HepG2 (cell line): ENCODE measurements around the gene SLC22A23. TPM values are rescaled to one million over a fixed set of nuclear protein-coding genes. Genes with fewer than 3 reads are reported as not detected.

Experiments used
- ATAC-seq: fragments of 200-7000 bp; cut with Tn5 transposase; 3 replicates; pipeline ENCODE4 v1.9.1; 2020; ENCODE audit warnings: mild to moderate bottlenecking, moderate library complexity
- BruUV-seq: library from RNA; stranded (reverse); fragments of 400-500 nt; replicated peaks from 2 replicates; lab custom pipeline; 2021; lab: Mats Ljungman, UMichigan
- CTCF ChIA-PET: fragments of 300-600 bp; formaldehyde crosslinking; extraction: SDS; loops from one replicate; lab custom pipeline; 2021; ENCODE audit warnings: low total read pairs, inconsistent platforms, low intra/inter-chr PET ratio; lab: Yijun Ruan, JAX
- POLR2A ChIA-PET: fragments of 350-600 bp; sonication (Branson Sonifier 250); formaldehyde crosslinking; loops from one replicate; lab custom pipeline; 2020; ENCODE audit warnings: antibody characterized with exemption, inconsistent platforms; lab: Yijun Ruan, JAX
- DNase-seq: peaks from one replicate; pipeline ENCODE4 v3.0.0-alpha.2; 2015; ENCODE audit warnings: low spot score
- FAIRE-seq: peaks from 3 replicates; lab custom pipeline; 2011; peaks lifted over from hg19 to GRCh38; lab: Jason Lieb, UNC
- H2AFZ ChIP-seq: one replicate; pipeline ENCODE4 v1.6.1; 2011; ENCODE audit warnings: low read length, inconsistent platforms
- H3K27ac ChIP-seq: fragments of 300-600 bp; 3 replicates; pipeline ENCODE4 v1.8.0; 2011; ENCODE audit warnings: mixed run types, mild to moderate bottlenecking, mixed read lengths, low read length, inconsistent platforms; ENCODE audit not compliant: insufficient read depth; ENCODE audit errors: extremely low read length
- H3K27me3 ChIP-seq, 2 experiments: fragments of 200-600 bp in 1 of 2; 2 replicates in 1 of 2; 3 replicates in 1 of 2; pipeline versions ENCODE4 v1.6.0 to v1.8.0; 2011; ENCODE audit warnings: low read length in 2 of 2, mild to moderate bottlenecking in 2 of 2, moderate library complexity in 2 of 2, inconsistent platforms in 1 of 2; ENCODE audit not compliant: insufficient read depth in 2 of 2, control insufficient read depth in 1 of 2
- H3K36me3 ChIP-seq, 2 experiments: fragments of 200-600 bp in 1 of 2; replicated peaks in 1 of 2; 2 replicates in 1 of 2; 3 replicates in 1 of 2; pipeline versions ENCODE4 v1.5.1 to v1.8.0; 2011; ENCODE audit warnings: low read length in 2 of 2, inconsistent platforms in 1 of 2; ENCODE audit not compliant: insufficient read depth in 2 of 2, control insufficient read depth in 1 of 2
- H3K4me1 ChIP-seq: 2 replicates; pipeline ENCODE4 v1.5.1; 2012; ENCODE audit warnings: low read length, inconsistent platforms; ENCODE audit not compliant: insufficient read depth
- H3K4me2 ChIP-seq: 2 replicates; pipeline ENCODE4 v1.6.0; 2011; ENCODE audit warnings: low read depth, low read length, inconsistent platforms
- H3K4me3 ChIP-seq, 3 experiments: fragments of 200-600 bp in 1 of 3; sonication (generic), shearing (Covaris generic) in 1 of 3; replicated peaks in 1 of 3; 2 replicates each; pipeline ENCODE4 v1.5.1; 2011 to 2016; ENCODE audit warnings: low read length in 3 of 3, inconsistent platforms in 2 of 3, low read depth in 2 of 3, mild to moderate bottlenecking in 2 of 3, control low read depth in 1 of 3, mixed read lengths in 1 of 3; ENCODE audit not compliant: insufficient read depth in 1 of 3
- H3K79me2 ChIP-seq: one replicate; pipeline ENCODE4 v1.6.1; 2011; ENCODE audit warnings: low read length, inconsistent platforms; ENCODE audit not compliant: insufficient read depth
- H3K9ac ChIP-seq: 2 replicates; pipeline ENCODE4 v1.6.0; 2011; ENCODE audit warnings: mild to moderate bottlenecking, low read depth, low read length, inconsistent platforms; ENCODE audit not compliant: insufficient read depth
- H3K9me3 ChIP-seq: 2 replicates; pipeline ENCODE4 v1.5.1; 2012; ENCODE audit warnings: mild to moderate bottlenecking, low read length
- H4K20me1 ChIP-seq: 2 replicates; pipeline ENCODE4 v1.6.0; 2011; ENCODE audit warnings: inconsistent platforms, mild to moderate bottlenecking, low read length, moderate library complexity; ENCODE audit not compliant: insufficient read depth
- GMEB1 ChIP-seq: sonication (generic); formaldehyde crosslinking; IDR thresholded peaks from 2 replicates; pipeline ENCODE4 v1.5.1; 2020; ENCODE audit warnings: missing genetic modification reagents, mild to moderate bottlenecking, borderline replicate concordance
- ZBTB1 ChIP-seq: sonication (generic); formaldehyde crosslinking; IDR thresholded peaks from 2 replicates; pipeline ENCODE4 v1.4.0; 2020; ENCODE audit warnings: missing genetic modification reagents, borderline replicate concordance
- ZNF335 ChIP-seq: sonication (generic); formaldehyde crosslinking; IDR thresholded peaks from 2 replicates; pipeline ENCODE4 v1.4.0; 2020; ENCODE audit warnings: missing genetic modification reagents
- WGBS: methylation state at CpG from one replicate; pipeline ENCODE4 v1.1.6; 2017; ENCODE audit warnings: low lambda C conversion rate; 5-methylcytosine and 5-hydroxymethylcytosine counted together
- in situ Hi-C: cut with HindIII; loops from 2 replicates; pipeline ENCODE4 v1.10.0; 2017; ENCODE audit warnings: low pct_unique_long_range_greater_than_20kb; ENCODE audit not compliant: extremely low pct_ligation_motif_present
- intact Hi-C: fragments of 100-400 bp; cut with micrococcal nuclease; formaldehyde crosslinking; loops from one replicate; pipeline ENCODE4 v1.10.0; 2022; ENCODE audit not compliant: unreplicated experiment
- polyA plus RNA-seq, 8 experiments: library from polyadenylated mRNA; depleted of rRNA in 3 of 8; stranded (reverse) in 7 of 8; unstranded in 1 of 8; fragments of >200 nt; fragmentation: Illumina TruSeq in 4 of 8; extraction: Trizol in 4 of 8; gene quantifications; 2 replicates each; pipeline versions ENCODE4 v1.2.1 to v1.2.3, GENCODE V29; 2011 to 2016; ENCODE audit warnings: low read depth in 4 of 8, missing spikeins in 1 of 8, mixed read lengths in 1 of 8; ENCODE audit not compliant: insufficient read depth in 1 of 8
- total RNA-seq, 5 experiments: library from RNA; depleted of rRNA; stranded (reverse); fragments of >200 nt; fragmentation: Illumina TruSeq; extraction: Trizol; gene quantifications; 2 replicates each; pipeline ENCODE4 v1.2.3, GENCODE V29; 2016; ENCODE audit warnings: low read depth in 1 of 5
- TF ChIP-seq, protein P1 (sequence below): sonication (generic); formaldehyde crosslinking; IDR thresholded peaks from 2 replicates; pipeline ENCODE4 v1.5.1; 2020; ENCODE audit warnings: mild to moderate bottlenecking, missing genetic modification reagents, moderate library complexity

Gene SLC22A23
- total and polyA plus RNA-seq, 2 of the 13 experiments (the other 11 are each of a cell fraction or from before 2014, with no cell fraction given), result 11.8 to 17.5 TPM

GRCh38 chr6:3334555-3334954 lies 122.3 kb downstream of the SLC22A23 start:
- no peak for DNase-seq
- CTCF ChIA-PET, result no interaction called here
- 86% methylated on average over 8 of the region's 8 CpGs for WGBS
- Histone ChIP-seq H2AFZ (no peak overlapping the region), H3K4me3 (no peak overlapping the region)
- no peak for TF ChIP-seq GMEB1 (CRISPR knock-in tag)
- TF ChIP-seq, protein P1, sequence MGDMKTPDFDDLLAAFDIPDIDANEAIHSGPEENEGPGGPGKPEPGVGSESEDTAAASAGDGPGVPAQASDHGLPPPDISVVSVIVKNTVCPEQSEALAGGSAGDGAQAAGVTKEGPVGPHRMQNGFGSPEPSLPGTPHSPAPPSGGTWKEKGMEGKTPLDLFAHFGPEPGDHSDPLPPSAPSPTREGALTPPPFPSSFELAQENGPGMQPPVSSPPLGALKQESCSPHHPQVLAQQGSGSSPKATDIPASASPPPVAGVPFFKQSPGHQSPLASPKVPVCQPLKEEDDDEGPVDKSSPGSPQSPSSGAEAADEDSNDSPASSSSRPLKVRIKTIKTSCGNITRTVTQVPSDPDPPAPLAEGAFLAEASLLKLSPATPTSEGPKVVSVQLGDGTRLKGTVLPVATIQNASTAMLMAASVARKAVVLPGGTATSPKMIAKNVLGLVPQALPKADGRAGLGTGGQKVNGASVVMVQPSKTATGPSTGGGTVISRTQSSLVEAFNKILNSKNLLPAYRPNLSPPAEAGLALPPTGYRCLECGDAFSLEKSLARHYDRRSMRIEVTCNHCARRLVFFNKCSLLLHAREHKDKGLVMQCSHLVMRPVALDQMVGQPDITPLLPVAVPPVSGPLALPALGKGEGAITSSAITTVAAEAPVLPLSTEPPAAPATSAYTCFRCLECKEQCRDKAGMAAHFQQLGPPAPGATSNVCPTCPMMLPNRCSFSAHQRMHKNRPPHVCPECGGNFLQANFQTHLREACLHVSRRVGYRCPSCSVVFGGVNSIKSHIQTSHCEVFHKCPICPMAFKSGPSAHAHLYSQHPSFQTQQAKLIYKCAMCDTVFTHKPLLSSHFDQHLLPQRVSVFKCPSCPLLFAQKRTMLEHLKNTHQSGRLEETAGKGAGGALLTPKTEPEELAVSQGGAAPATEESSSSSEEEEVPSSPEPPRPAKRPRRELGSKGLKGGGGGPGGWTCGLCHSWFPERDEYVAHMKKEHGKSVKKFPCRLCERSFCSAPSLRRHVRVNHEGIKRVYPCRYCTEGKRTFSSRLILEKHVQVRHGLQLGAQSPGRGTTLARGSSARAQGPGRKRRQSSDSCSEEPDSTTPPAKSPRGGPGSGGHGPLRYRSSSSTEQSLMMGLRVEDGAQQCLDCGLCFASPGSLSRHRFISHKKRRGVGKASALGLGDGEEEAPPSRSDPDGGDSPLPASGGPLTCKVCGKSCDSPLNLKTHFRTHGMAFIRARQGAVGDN (CRISPR knock-in tag), result peak; percentile 26; the same call in 1 of the 2 replicates
- no peak for TF ChIP-seq ZNF335 (CRISPR knock-in tag)
- no peak for TF ChIP-seq ZBTB1
- TF ChIP-seq, all 625 proteins: peak for 1
- Histone ChIP-seq H3K4me2 (no peak overlapping the region), H3K9me3 (no peaks in the 10 kb centered on the region), H3K9ac (no peak overlapping the region), H4K20me1 (no peaks in the 10 kb centered on the region), H3K27ac (no peak overlapping the region), H3K79me2 (peaks cover 16% of the 10 kb centered on the region), H3K36me3 (peaks cover 5% of the 10 kb centered on the region in 2 experiments; a peak in 3 of 5 replicates), H3K27me3 (no peaks in the 10 kb centered on the region), H3K4me1 (peaks cover 31% of the 10 kb centered on the region)
- FAIRE-seq, result no peak
- no peak for ATAC-seq
- in situ Hi-C loops, result no loop called here
- POLR2A ChIA-PET, result no interaction called here
- intact Hi-C loops, result no loop called here
- BruUV-seq, result no TSS peak
